HG02938 (cell line): ENCODE data around the gene MYL11.

Experiments
- ATAC-seq: cut with Tn5 transposase; IDR thresholded peaks from one replicate; pipeline ENCODE4 v1.9.1; 2021; ENCODE audit warnings: mild to moderate bottlenecking, moderate library complexity; ENCODE audit not compliant: unreplicated experiment

MYL11 gene

GRCh38 chr16:30369938-30370455 is 4.6 kb upstream of the MYL11 start:
- ATAC-seq = no peak

GRCh38 chr16:30370456-30371247 is 4.0 kb upstream of the MYL11 start, which contains the start of gene TBC1D10B:
TSS of gene TBC1D10B (minus strand) at chr16:30370494. CDS start at chr16:30370183, 311 bp downstream.
- peak; percentile 77 for ATAC-seq

GRCh38 chr16:30371248-30371816 is 3.3 kb upstream of the MYL11 start:
- no peak for ATAC-seq

- no peak for ATAC-seq
Measured at GRCh38 chr16:30372038-30372712, 2.4 kb upstream of the MYL11 start.

- no peak for ATAC-seq
Measured at GRCh38 chr16:30372725-30373124, 1.9 kb upstream of the MYL11 start.

GRCh38 chr16:30375864-30376263 is 1.3 kb downstream of the MYL11 start:
- ATAC-seq = no peak

GRCh38 chr16:30376461-30376902 is 1.9 kb downstream of the MYL11 start:
- ATAC-seq = no peak

DNA sequence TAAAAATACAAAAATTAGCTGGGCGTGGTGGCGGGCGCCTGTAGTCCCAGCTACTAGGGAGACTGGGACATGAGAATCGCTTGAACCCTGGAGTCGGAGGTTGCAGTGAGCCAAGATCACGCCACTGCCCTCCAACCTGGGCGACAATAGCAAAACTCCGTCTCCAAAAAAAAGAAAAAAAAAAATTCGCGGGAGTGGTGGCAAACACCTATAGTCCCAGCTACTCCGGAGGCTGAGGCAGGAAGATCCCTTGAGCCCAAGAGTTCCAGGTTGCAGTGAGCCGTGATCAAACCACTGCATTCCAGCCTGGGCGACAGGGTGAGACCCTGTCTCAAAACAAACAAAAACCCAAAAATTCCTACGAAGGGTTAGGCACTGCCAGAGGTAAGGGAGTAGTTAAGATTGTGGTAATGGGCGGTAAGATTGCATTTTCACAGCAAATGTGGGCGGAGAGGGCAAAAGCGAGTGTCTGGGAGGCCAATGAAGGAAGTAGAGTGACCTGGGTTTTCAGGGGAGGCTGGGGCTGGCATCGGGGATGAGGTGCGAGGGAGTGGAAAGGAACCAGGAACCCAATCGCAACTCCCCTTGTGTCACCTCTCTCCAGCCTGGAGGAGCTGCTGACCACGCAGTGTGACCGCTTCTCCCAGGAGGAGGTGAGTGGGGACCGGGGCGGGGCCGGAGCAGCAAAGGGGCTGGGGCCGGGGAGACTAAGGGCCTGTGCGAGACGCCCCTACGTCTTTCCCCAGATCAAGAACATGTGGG is 2.6 kb downstream of the MYL11 start:
- no peak for ATAC-seq

DNA sequence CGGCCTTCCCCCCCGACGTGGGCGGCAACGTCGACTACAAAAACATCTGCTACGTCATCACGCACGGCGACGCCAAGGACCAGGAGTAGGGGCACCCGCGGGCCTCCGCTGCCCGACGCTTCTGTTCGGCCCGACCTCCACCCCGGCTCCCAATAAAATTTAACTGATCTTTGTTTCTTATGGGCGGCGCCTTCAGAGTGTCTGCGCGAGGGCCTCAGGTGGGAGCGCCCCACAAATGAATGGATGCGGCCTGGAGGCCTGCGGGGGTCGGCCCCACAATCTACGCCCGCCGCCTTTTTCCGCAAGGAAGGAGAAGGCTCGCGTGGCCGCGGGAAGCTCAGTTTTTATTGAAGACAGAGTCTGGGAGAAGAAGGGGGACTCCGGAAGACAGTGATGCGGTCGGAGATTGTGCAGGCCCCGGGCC is 3.2 kb downstream of the MYL11 start:
- peak; percentile 37 for ATAC-seq

GRCh38 chr16:30378236-30379157 is 3.9 kb downstream of the MYL11 start:
- ATAC-seq = peak; percentile 64

- no peak for ATAC-seq
Measured at GRCh38 chr16:30379158-30379783, 4.7 kb downstream of the MYL11 start.

DNA sequence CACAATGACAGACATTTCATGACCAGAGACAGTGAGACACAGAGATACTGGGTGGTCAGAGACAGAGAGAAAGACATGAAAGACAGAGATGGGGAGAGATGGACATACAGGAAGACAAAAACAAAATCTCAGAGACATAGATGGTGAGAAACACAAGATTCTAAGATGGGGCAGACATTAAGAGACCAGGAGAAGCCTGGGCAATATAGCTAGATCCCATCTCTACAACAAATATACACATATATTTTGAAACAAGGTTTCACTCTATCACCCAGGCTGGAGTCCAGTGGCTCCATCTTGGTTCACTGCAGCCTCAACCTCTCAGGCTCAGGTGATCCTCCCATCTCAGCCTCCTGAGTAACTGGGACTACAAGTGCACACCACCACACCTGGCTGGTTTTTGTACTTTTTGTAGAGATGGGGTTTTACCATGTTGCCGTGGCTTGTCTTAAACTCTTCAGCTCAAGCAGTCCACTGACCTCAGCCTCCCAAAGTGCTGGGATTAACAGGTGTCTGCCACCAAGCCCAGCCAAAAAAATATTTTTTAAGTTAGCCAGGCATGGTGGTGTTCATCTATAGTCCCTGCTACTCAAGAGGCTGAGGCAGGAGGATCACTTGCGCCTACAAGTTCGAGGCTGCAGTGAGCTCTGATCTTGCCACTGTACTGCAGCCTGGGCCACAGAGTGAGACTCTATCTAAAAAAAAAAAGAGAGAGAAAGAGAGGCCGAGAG is 5.6 kb downstream of the MYL11 start:
- ATAC-seq = no peak

- no peak for ATAC-seq
Measured at GRCh38 chr16:30380803-30381208, 6.2 kb downstream of the MYL11 start.

DNA sequence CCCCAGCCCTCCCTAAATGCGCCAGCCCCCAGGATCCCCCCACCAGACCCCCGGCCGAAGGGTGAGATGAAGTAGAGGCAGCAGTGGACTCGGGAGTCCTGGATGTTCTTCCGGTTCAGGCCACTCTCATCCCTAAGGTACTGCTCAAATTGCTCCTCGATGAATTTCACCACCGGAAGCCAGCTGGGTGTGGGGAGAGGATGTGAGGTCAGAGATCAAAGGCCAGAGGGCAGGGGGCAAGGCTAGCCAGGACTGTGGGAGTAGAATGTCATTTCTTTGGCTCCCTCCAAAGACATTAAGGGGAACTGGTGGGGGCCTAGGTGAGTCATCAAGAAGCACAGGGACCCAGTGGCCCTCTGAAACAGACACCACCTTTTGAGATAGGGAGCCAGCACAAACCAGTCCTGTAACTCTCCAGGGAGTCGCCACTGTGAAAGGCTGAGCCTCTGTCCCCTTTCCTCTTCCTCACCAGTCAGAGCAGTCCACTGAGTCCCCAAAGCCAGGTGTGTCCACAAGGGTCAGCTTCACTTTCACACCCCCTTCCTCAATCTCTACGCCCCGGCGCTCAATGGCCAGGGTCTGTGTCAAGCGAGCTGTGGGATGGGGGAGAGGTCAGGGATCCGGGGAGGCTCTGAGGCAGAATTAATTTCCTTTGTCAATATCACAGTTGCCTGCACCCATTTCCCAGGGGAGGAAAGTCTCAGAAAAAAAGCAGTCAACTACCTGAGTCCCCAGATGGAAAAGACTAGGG is 6.9 kb downstream of the MYL11 start:
- no peak for ATAC-seq

DNA sequence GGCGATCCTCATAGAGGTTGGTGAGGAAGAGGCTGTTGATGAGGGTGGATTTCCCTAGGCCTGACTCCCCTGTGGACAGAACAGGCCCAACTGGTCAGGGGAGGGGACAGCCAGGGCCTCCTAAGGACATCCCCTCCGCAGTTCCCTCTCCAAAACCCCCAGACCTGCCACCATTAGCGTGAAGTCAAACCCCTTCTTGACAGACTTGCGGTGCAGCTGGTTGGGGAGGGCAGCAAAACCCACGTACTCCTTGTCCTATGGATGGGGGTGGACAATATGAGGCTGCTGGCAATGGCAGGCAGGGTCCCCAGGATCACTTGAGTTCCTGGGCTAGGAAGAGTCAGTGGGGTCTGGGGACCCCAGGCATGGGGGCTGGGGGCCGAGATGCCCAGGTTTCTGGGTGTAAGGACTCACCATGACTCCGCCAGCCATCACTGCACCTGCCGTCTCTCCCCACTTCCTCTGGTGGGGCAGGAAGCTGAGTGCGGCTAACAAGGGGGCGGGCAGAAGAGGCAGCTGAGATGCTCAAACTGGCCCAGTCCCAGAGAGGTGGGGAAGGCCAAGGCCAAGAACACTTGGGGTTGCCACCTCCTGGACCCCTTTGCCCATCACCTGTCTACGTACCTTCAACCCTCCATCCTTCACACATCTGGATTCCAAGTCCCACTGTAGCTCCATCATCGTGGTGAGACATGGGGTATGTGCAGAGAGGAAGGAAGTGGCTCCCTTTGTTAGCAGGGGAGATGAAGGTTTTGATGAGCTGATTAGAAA is 7.7 kb downstream of the MYL11 start, which contains the start of gene SEPTIN1:
Gene SEPTIN1 (minus strand): TSS at position 451 of the 771 bp plus-strand sequence. CDS start 19 bp downstream, at position 432.
- ATAC-seq = peak; percentile 34

GRCh38 chr16:30383521-30383920 is 8.9 kb downstream of the MYL11 start:
- no peak for ATAC-seq

- ATAC-seq = no peak
Measured at GRCh38 chr16:30394592-30395154, 20.1 kb downstream of the MYL11 start.
